HEK293 (cell line): ENCODE data around the gene RPRD1A.
"Not testable (repeated sequence)": the region's sequence is repeated elsewhere in the genome, so short reads cannot be mapped to it uniquely, and the experiment has no call there.

ENCODE experiments used
- CTCF ChIA-PET: fragments of 350-600 bp; formaldehyde crosslinking; extraction: SDS; loops from one replicate; lab custom pipeline; 2021; ENCODE audit warnings: antibody characterized with exemption; lab: Yijun Ruan, JAX
- POLR2A ChIA-PET: fragments of 300-600 bp; formaldehyde crosslinking; extraction: SDS; loops from one replicate; lab custom pipeline; 2020; ENCODE audit warnings: antibody characterized with exemption, inconsistent platforms; lab: Yijun Ruan, JAX
- H3K27ac ChIP-seq: fragments of 200-500 bp; sonication (Bioruptor generic); 2 replicates; pipeline ENCODE4 v1.5.1; 2014; ENCODE audit warnings: low read depth, low read length, control low read depth, inconsistent platforms; ENCODE audit errors: extremely low read depth
- H3K36me3 ChIP-seq, 2 experiments: fragments of 200-500 bp in 1 of 2; sonication (Bioruptor generic) in 1 of 2; 1 replicate in 1 of 2; 2 replicates in 1 of 2; pipeline ENCODE4 v1.5.1; 2014 to 2017; ENCODE audit warnings: inconsistent platforms in 2 of 2, low read length in 2 of 2; ENCODE audit not compliant: control insufficient read depth in 2 of 2, insufficient read depth in 1 of 2
- H3K4me1 ChIP-seq: fragments of 200-500 bp; sonication (Bioruptor generic); 2 replicates; pipeline ENCODE4 v1.5.1; 2014; ENCODE audit warnings: mild to moderate bottlenecking, low read length, inconsistent platforms; ENCODE audit not compliant: control insufficient read depth, insufficient read depth
- H3K4me3 ChIP-seq: 2 replicates; pipeline ENCODE4 v1.5.1; 2011; ENCODE audit warnings: low read depth, mild to moderate bottlenecking, control low read depth, low read length, moderate library complexity
- H3K9me3 ChIP-seq: fragments of 200-500 bp; sonication (Bioruptor generic); 2 replicates; pipeline ENCODE4 v1.5.1; 2014; ENCODE audit warnings: low read depth, low read length, inconsistent platforms; ENCODE audit not compliant: control insufficient read depth, insufficient read depth
- GFI1B ChIP-seq: fragments of 450-650 bp; formaldehyde crosslinking; IDR thresholded peaks from 2 replicates; pipeline ENCODE4 v1.5.1; 2016; ENCODE audit warnings: missing biosample characterization, missing genetic modification characterization
- GLI2 ChIP-seq: fragments of 450-650 bp; formaldehyde crosslinking; IDR thresholded peaks from 2 replicates; pipeline ENCODE4; 2017; ENCODE audit warnings: missing biosample characterization, missing genetic modification characterization, low read depth, borderline replicate concordance
- SETDB1 ChIP-seq: IDR thresholded peaks from one replicate; pipeline ENCODE4 v1.6.1; 2017; ENCODE audit warnings: mild to moderate bottlenecking, low read length, moderate library complexity, mixed read lengths; ENCODE audit not compliant: insufficient read length
- ZBTB21 ChIP-seq: fragments of 450-650 bp; formaldehyde crosslinking; IDR thresholded peaks from 2 replicates; pipeline ENCODE4 v1.5.1; 2017; ENCODE audit warnings: missing biosample characterization, missing genetic modification characterization
- ZFHX2 ChIP-seq: fragments of 450-650 bp; formaldehyde crosslinking; conservative IDR thresholded peaks from 2 replicates; pipeline ENCODE4 v1.5.1; 2016; ENCODE audit warnings: missing biosample characterization, missing genetic modification characterization
- ZNF10 ChIP-seq: fragments of 450-650 bp; formaldehyde crosslinking; IDR thresholded peaks from 2 replicates; pipeline ENCODE4 v1.5.1; 2017; ENCODE audit warnings: missing biosample characterization, missing genetic modification characterization
- ZNF114 ChIP-seq: fragments of 450-650 bp; formaldehyde crosslinking; IDR thresholded peaks from 2 replicates; pipeline ENCODE4 v1.5.0; 2017; ENCODE audit warnings: missing biosample characterization, missing genetic modification characterization
- ZNF324 ChIP-seq: fragments of 450-650 bp; formaldehyde crosslinking; IDR thresholded peaks from 2 replicates; pipeline ENCODE4 v1.5.1; 2016; ENCODE audit warnings: missing biosample characterization, missing genetic modification characterization
- ZNF404 ChIP-seq: fragments of 450-650 bp; formaldehyde crosslinking; IDR thresholded peaks from 2 replicates; pipeline ENCODE4 v1.5.1; 2017; ENCODE audit warnings: missing biosample characterization, missing genetic modification characterization
- ZNF561 ChIP-seq: fragments of 450-650 bp; IDR thresholded peaks from 2 replicates; pipeline ENCODE4 v1.5.1; 2018; ENCODE audit warnings: missing biosample characterization, missing genetic modification characterization, borderline replicate concordance
- ZNF624 ChIP-seq: fragments of 450-650 bp; formaldehyde crosslinking; IDR thresholded peaks from 2 replicates; pipeline ENCODE4 v1.5.1; 2017; ENCODE audit warnings: missing biosample characterization, missing genetic modification characterization
- ZNF791 ChIP-seq: fragments of 450-650 bp; formaldehyde crosslinking; IDR thresholded peaks from 2 replicates; pipeline ENCODE4 v1.5.1; 2016; ENCODE audit warnings: missing biosample characterization, missing genetic modification characterization
- ZNF837 ChIP-seq: fragments of 450-650 bp; formaldehyde crosslinking; IDR thresholded peaks from 2 replicates; pipeline ENCODE4 v1.5.1; 2016; ENCODE audit warnings: missing biosample characterization, missing genetic modification characterization
- TF ChIP-seq, protein P1 (sequence below): fragments of 450-650 bp; formaldehyde crosslinking; IDR thresholded peaks from 2 replicates; pipeline ENCODE4 v1.5.1; 2016; ENCODE audit warnings: missing biosample characterization, missing genetic modification characterization
- TF ChIP-seq, protein P2 (sequence below): fragments of 450-650 bp; formaldehyde crosslinking; IDR thresholded peaks from 2 replicates; pipeline ENCODE4 v1.5.1; 2017; ENCODE audit warnings: missing biosample characterization, missing genetic modification characterization
- TF ChIP-seq, protein P3 (sequence below): fragments of 450-650 bp; formaldehyde crosslinking; IDR thresholded peaks from 2 replicates; pipeline ENCODE4 v1.5.1; 2016; ENCODE audit warnings: missing biosample characterization, missing genetic modification characterization, borderline replicate concordance
- TF ChIP-seq, protein P4 (sequence below): fragments of 450-650 bp; formaldehyde crosslinking; IDR thresholded peaks from 2 replicates; pipeline ENCODE4 v1.5.1; 2017; ENCODE audit warnings: missing biosample characterization, missing genetic modification characterization

Gene RPRD1A

DNA sequence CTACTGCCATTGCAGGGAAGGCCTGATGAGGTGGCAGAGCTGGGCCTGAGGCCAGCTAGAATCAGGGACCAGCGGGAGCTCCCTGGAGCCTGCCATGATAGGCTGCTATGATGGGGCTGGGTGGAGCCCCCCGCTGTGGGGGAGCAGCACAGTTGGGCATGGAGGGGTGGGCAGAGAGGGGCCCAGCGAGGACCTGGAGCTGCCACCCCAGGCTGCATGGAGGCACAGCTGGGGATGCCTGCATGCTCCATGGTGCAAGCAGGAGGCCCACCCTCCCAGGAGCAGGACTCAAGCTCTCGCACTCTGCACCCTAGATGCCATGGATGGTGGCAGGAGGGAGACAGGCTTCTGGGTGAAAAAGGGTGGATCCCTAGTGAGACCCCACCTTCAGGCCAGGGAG, 17.8 kb upstream of the RPRD1A start:
- Histone ChIP-seq H3K27ac (no peak overlapping the region), H3K4me1 (no peaks in the 10 kb centered on the region), H3K9me3 (no peaks in the 10 kb centered on the region), H3K4me3 (no peak overlapping the region), H3K36me3 (no peaks in the 10 kb centered on the region)
- ChIA-PET POLR2A (no interaction called here), CTCF (interaction anchor here (0.6 to 1.3 kb wide), 3 partner anchors 11 to 408 kb away, joined by 3 to 8 read pairs (median 3); no protein-coding TSS in a partner anchor)
- no peak for TF ChIP-seq ZFHX2 (tag by site-specific recombination)
- TF ChIP-seq, protein P1, sequence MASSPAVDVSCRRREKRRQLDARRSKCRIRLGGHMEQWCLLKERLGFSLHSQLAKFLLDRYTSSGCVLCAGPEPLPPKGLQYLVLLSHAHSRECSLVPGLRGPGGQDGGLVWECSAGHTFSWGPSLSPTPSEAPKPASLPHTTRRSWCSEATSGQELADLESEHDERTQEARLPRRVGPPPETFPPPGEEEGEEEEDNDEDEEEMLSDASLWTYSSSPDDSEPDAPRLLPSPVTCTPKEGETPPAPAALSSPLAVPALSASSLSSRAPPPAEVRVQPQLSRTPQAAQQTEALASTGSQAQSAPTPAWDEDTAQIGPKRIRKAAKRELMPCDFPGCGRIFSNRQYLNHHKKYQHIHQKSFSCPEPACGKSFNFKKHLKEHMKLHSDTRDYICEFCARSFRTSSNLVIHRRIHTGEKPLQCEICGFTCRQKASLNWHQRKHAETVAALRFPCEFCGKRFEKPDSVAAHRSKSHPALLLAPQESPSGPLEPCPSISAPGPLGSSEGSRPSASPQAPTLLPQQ (tag by site-specific recombination) = no peak

DNA sequence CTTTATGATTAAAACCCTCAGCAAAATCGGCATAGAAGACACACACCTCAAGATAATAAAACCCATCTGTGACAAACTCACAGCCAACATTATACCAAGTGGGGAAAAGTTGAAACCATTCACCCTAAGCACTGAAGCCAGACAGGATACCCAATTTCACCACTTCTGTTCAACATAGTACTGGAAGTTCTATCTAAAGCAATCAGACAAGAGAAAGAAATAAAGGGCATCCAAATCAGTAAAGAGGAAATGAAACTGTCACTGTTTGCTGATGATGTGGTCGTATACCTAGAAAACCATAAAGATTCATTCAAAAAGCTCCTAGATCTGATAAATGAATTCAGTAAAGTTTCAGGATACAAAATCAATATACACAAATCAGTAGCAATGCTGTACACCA, 16.4 kb upstream of the RPRD1A start:
- ChIA-PET POLR2A (no interaction called here), CTCF (no interaction called here)
- no peak overlapping the region for H3K27ac ChIP-seq
- no peaks in the 10 kb centered on the region for H3K36me3 ChIP-seq
- H3K9me3 ChIP-seq = no peaks in the 10 kb centered on the region
- H3K4me3 ChIP-seq = no peak overlapping the region
- TF ChIP-seq, protein P2, sequence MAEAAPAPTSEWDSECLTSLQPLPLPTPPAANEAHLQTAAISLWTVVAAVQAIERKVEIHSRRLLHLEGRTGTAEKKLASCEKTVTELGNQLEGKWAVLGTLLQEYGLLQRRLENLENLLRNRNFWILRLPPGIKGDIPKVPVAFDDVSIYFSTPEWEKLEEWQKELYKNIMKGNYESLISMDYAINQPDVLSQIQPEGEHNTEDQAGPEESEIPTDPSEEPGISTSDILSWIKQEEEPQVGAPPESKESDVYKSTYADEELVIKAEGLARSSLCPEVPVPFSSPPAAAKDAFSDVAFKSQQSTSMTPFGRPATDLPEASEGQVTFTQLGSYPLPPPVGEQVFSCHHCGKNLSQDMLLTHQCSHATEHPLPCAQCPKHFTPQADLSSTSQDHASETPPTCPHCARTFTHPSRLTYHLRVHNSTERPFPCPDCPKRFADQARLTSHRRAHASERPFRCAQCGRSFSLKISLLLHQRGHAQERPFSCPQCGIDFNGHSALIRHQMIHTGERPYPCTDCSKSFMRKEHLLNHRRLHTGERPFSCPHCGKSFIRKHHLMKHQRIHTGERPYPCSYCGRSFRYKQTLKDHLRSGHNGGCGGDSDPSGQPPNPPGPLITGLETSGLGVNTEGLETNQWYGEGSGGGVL (tag by site-specific recombination) = no peak
- TF ChIP-seq ZNF837 (tag by site-specific recombination) = no peak
- no peak for TF ChIP-seq ZNF10 (tag by site-specific recombination)
- TF ChIP-seq ZNF114 (tag by site-specific recombination) = no peak
- no peak for TF ChIP-seq ZNF324
- TF ChIP-seq ZNF561 (tag by site-specific recombination) = no peak
- no peak for TF ChIP-seq ZBTB21
- no peak for TF ChIP-seq GLI2 (tag by site-specific recombination)
- TF ChIP-seq ZNF791 (tag by site-specific recombination) = no peak
- TF ChIP-seq, protein P3, sequence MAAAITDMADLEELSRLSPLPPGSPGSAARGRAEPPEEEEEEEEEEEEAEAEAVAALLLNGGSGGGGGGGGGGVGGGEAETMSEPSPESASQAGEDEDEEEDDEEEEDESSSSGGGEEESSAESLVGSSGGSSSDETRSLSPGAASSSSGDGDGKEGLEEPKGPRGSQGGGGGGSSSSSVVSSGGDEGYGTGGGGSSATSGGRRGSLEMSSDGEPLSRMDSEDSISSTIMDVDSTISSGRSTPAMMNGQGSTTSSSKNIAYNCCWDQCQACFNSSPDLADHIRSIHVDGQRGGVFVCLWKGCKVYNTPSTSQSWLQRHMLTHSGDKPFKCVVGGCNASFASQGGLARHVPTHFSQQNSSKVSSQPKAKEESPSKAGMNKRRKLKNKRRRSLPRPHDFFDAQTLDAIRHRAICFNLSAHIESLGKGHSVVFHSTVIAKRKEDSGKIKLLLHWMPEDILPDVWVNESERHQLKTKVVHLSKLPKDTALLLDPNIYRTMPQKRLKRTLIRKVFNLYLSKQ (tag by site-specific recombination) = no peak
- TF ChIP-seq ZNF404 (tag by site-specific recombination) = no peak
- TF ChIP-seq, protein P4, sequence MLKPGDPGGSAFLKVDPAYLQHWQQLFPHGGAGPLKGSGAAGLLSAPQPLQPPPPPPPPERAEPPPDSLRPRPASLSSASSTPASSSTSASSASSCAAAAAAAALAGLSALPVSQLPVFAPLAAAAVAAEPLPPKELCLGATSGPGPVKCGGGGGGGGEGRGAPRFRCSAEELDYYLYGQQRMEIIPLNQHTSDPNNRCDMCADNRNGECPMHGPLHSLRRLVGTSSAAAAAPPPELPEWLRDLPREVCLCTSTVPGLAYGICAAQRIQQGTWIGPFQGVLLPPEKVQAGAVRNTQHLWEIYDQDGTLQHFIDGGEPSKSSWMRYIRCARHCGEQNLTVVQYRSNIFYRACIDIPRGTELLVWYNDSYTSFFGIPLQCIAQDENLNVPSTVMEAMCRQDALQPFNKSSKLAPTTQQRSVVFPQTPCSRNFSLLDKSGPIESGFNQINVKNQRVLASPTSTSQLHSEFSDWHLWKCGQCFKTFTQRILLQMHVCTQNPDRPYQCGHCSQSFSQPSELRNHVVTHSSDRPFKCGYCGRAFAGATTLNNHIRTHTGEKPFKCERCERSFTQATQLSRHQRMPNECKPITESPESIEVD = no peak
- TF ChIP-seq GFI1B (tag by site-specific recombination) = no peak
- TF ChIP-seq ZNF624 (tag by site-specific recombination) = no peak
- H3K4me1 ChIP-seq = no peaks in the 10 kb centered on the region

DNA sequence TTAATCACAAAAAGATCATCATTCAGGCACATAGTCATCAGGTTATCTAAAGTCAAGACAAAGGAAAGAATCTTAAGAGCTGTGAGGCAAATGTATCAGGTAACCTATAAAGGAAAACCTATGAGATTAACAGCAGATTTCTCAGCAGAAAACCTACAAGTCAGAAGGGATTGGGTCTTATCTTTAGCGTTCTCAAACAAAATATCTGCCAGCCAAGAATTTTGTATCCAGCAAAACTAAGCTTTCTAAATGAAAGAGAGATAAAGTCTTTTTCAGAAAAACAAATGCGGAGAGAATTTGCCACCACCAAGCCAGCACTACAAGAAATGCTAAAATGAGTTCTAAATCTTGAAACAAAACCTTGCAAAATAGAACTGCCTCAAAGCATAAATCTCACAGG, 13.8 kb upstream of the RPRD1A start:
- H3K36me3 ChIP-seq, POLR2A ChIA-PET, H3K4me1 ChIP-seq, H3K9me3 ChIP-seq, H3K4me3 ChIP-seq, H3K27ac ChIP-seq: not testable (repeated sequence)
- CTCF ChIA-PET = interaction anchor here (0.7 to 1.5 kb wide), 3 partner anchors 14 to 204 kb away, joined by 3 read pairs; no protein-coding TSS in a partner anchor
- TF ChIP-seq SETDB1 = peak; percentile 91
